D721Med (cell line): ENCODE results near the gene AGER.
"Not testable (repeated sequence)": the region's sequence is repeated elsewhere in the genome, so short reads cannot be mapped to it uniquely, and the experiment has no call there.

Experiments used
- DNase-seq: peaks from one replicate; pipeline ENCODE4 v3.0.0; 2011; ENCODE audit warnings: low spot score; ENCODE audit not compliant: insufficient read length
- FAIRE-seq: peaks from 2 replicates; lab custom pipeline; 2011; peaks lifted over from hg19 to GRCh38; lab: Jason Lieb, UNC
- TF ChIP-seq, protein P1 (sequence below): IDR thresholded peaks from 2 replicates; pipeline ENCODE4 v1.5.1; 2012; ENCODE audit warnings: mild to moderate bottlenecking, control low read depth; ENCODE audit not compliant: insufficient read depth; ENCODE audit errors: missing control alignments

The AGER gene

DNA sequence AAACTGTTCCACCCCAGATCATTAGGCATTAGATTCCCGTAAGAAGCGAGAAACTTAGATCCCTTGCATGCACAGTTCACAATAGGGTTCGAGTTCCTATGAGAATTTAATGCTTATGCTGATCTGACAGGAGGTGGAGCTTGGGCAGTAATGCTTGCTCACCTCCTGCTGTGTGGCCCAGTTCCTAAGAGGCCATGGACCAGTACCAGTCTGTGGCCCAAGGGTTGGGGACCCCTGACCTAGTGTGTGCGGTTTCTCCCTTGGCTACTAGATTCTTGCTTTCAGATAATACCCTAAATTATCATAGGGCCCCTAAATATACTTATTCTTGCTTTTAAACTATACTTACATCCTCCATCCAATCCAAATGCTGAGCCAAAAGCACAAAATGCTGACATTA lies 10.3 kb upstream of the AGER start:
- no peak for DNase-seq

DNA sequence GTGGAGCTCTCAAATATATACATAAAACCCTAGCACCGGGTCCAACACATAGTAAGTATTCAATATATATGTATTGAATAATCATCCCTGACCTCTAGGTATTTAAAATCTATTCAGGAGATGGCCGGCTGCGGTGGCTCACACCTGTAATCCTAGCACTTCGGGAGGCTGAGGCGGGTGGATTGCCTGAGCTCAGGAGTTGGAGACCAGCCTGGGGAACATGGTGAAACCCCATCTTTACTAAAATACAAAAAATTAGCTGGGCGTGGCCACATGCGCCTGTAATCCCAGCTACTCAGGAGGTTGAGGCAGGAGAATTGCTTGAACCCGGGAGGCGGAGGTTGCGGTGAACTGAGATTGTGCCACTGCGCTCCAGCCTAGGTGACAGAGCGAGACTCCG lies 9.0 kb upstream of the AGER start:
- not testable (repeated sequence) for DNase-seq, FAIRE-seq

More for the DNA sequence above, 10.3 kb upstream of the AGER start:
- TF ChIP-seq, protein P1, sequence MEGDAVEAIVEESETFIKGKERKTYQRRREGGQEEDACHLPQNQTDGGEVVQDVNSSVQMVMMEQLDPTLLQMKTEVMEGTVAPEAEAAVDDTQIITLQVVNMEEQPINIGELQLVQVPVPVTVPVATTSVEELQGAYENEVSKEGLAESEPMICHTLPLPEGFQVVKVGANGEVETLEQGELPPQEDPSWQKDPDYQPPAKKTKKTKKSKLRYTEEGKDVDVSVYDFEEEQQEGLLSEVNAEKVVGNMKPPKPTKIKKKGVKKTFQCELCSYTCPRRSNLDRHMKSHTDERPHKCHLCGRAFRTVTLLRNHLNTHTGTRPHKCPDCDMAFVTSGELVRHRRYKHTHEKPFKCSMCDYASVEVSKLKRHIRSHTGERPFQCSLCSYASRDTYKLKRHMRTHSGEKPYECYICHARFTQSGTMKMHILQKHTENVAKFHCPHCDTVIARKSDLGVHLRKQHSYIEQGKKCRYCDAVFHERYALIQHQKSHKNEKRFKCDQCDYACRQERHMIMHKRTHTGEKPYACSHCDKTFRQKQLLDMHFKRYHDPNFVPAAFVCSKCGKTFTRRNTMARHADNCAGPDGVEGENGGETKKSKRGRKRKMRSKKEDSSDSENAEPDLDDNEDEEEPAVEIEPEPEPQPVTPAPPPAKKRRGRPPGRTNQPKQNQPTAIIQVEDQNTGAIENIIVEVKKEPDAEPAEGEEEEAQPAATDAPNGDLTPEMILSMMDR = no peak
- no peak for FAIRE-seq

DNA sequence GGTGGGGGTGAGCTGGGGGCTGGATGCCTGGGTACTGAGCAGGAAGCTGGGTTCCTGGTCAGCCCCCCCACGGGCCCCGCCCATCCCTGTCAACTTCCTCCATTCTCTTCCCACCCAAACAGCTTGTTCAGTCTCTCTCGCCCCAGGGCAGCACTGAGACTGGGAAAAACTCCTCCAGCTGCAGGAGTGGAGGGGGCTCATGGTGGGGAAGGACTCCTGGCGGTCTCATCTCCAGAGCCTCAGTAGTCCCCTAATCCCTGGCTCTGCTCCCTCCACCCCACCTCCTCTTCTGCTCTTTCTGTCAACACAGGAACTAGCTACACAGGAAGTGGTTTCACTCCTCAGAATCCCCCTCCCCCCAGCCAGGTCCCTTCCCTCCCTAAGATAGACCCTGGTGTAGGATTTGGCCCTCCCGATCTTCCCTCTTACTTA lies 8.6 kb upstream of the AGER start, which contains the start of gene GPSM3:
TSS of gene GPSM3 (minus strand) at position 36 of the 432 bp plus-strand sequence. CDS start 130 bp downstream, outside the sequence.
- no peak for FAIRE-seq
- no peak for DNase-seq
- TF ChIP-seq, protein P1 = no peak

DNA sequence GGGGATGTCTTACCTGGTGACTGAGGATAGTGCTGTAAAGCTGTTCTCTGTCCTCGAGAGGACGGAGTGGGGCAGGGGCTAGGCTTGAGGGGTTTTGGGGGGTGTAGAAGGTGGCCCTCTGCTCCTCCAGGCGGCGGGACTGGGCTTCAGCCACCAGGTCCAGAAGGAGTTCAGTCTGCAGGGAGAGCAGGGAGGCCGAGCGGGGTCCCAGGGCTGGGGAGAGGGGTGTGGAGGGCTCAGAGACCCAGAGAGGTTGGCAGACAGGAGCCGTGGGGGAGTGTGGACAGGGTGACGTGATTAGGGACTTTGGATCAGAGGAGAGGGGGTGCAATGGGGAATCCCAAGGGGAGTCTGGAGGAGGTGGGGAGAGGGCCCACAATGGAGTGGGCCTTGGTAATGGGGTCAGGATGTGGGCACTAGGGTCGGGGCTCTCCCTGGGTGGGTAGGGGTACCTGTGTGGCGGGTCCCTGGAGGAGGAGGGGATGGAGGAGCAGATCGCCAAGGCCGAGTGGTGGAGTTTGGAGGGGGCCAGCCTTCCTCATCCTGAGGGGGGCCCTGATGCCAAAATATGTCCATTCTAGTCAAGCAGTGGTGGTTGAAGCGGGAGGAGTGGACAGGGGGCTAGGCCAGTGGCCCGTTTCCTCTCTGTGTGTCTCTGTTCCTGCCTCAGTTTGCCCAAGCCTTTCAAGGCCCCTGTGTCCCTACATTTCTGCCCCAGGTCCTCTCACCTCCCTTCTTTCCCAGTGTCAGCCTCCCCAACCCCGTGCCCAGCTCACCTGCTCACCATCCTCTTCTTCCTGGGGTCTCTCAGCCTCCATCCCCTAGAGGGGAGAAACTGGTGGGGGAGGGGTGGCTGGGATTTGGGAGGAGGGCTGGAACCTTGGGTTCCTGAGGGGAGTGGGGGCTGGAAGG lies 7.9 kb upstream of the AGER start:
- TF ChIP-seq, protein P1 = no peak
- no peak for DNase-seq
- no peak for FAIRE-seq

DNA sequence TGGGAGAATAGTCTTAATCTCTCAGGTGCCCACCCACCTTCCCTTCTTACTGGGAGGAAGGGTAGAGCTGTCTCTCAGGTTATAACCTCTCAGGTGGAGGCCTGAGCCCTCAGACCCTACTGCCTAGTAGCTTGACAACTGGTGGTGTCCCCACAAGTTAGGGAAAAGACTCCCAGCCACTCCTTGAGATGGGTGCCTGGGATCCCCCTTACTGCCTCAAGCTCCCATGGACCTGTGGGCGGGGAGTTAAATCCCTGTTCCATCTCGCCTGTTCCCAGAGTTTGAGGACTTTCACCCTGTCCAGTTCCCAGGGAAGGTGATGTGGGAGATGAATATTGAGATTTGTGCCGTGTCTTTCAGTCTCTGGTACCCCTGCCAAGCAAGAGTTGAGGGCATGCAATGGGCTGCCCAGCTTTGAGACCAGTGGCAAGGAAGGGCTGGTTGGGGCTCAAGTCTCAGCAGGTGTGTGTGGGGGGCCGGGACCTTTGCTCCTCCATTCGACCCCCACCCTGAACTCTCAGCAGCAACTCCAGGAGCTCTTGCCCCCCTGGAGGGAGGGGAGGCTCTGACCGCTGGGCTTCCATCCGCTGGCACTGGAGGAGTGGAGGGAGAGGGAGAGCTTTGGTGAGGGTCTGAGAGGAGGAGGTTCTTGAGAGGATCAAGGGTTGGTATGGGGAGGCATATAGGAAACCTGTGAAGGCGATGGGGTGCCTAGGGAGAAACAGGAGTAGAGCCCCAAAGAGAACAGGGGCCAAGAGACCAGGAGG lies 7.0 kb upstream of the AGER start:
- DNase-seq = no peak
- TF ChIP-seq, protein P1 = no peak
- no peak for FAIRE-seq

DNA sequence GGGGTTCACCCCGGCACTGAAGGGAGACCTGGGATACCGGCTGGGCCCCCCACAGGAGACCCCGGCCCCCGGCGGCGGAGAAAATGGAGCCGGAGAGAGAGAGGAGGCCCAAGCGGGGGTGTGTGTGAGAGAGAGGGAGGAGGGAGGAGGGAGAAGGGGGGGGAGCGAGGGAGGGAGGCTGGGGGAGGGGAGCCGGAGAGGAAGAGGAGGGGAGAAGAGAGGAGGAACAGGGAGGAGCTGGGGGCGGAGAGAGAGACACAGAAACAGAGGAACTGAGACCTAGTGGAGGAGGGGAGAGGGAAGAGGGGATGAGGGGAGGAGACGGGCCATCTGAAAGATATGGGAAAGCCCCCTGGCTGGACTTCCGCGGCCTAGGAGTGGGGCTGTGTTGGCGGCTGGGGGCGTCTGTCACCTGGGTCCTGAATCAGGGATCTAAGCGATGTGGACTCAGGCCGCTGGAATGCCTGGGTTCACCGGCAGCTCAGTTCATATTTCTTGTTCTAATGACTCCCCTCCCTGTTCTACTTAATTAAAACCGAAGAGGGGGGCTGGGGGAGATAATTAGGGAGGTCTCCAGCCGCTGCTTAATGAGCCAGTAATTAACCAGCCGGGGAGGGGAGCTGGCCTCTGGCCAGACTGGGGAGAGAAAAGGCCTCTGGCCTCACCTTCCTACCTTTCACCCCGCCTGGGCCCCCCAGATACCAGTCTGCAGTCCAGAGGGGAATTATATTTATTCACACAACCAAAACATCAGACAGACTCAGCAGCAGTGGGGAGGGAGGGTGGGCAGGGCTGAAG lies 6.2 kb upstream of the AGER start, which contains the start of gene PBX2:
TSS of gene PBX2 (minus strand) at position 149 of the 798 bp plus-strand sequence. CDS start 287 bp downstream, outside the sequence.
- DNase-seq (peak; percentile 78), FAIRE-seq (no peak)
- TF ChIP-seq, protein P1 = no peak

DNA sequence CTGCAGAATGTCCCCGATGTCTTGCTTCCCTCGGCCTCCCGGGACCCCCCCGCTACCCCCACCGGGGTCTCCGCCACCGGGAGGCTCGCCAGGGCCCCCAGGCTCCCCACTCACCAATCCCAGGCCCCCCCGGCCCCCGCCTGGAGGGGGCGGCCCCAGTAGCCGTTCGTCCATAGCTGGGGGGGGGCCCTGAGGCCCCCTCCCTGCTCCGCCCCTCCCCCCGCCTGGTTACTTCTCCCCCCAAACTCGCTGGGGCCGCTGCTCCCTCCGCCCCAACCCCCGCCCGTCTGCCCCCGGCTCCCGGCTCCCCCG lies 5.6 kb upstream of the AGER start:
- FAIRE-seq (no peak), DNase-seq (no peak)
- TF ChIP-seq, protein P1 = no peak
